ENCODE data around the gene ASAP3.
"Not testable (repeated sequence)": the region's sequence is repeated elsewhere in the genome, so short reads cannot be mapped to it uniquely, and the experiment has no call there.

The ASAP3 gene

DNA sequence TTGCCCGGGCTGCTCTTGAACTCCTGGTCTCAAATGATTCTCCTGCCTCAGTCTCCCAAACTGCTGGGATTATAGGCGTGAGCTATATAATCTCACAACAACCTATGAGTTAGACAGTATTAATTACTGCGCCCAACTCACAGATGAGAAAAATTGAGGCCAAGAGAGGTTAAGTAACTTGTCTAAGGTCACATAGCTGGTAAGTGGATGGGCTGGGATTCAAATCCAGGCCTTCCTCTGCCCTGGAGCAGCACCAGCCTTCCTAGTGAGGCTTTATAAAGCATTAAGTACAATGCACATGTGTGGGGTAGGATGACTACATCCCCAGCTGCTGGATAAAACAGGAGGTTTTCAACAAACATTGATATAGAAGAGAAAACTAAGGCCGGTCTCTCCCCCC is 31.9 kb upstream of the ASAP3 start:
- TF ChIP-seq, protein P1, sequence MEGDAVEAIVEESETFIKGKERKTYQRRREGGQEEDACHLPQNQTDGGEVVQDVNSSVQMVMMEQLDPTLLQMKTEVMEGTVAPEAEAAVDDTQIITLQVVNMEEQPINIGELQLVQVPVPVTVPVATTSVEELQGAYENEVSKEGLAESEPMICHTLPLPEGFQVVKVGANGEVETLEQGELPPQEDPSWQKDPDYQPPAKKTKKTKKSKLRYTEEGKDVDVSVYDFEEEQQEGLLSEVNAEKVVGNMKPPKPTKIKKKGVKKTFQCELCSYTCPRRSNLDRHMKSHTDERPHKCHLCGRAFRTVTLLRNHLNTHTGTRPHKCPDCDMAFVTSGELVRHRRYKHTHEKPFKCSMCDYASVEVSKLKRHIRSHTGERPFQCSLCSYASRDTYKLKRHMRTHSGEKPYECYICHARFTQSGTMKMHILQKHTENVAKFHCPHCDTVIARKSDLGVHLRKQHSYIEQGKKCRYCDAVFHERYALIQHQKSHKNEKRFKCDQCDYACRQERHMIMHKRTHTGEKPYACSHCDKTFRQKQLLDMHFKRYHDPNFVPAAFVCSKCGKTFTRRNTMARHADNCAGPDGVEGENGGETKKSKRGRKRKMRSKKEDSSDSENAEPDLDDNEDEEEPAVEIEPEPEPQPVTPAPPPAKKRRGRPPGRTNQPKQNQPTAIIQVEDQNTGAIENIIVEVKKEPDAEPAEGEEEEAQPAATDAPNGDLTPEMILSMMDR (conservative IDR thresholded peaks at IDR 0.05; ENCODE audit: low read length) = no peak

DNA sequence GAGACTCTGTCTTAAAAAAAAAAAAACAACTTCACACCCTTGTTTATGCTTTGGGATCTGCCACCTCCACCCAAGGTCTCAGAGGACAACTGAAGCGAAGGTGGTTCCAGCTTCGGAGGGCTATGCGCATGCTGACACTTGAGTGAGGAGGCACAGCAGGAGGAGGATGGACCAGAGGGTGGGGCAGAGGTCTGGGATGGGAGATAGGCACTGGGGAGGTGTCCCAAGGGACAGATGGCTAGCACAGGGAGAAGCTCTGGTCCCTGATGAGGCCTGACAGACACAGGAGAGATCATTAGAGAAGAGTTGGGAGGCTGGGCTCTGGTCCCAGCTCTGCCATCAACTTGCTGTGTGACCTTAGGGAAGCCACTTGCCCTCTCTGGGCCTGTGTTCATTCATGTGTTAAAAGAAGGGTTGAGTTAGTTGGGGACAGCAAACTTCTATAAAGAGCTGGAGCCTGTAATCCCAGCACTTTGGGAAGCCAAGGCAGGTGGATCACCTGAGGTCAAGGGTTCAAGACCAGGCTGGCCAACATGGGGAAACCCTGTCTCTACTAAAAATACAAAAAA is 30.2 kb upstream of the ASAP3 start:
- no peak for DNase-seq (ENCODE audit: low read depth)
- TF ChIP-seq, protein P1 (conservative IDR thresholded peaks at IDR 0.05; ENCODE audit: low read length) = no peak
- H3K4me3 ChIP-seq (ENCODE audit: low read length) = no peak overlapping the region

More for the DNA sequence above, 31.9 kb upstream of the ASAP3 start:
- no peak overlapping the region for H3K4me3 ChIP-seq (ENCODE audit: low read length)
- DNase-seq (ENCODE audit: low read depth) = no peak

DNA sequence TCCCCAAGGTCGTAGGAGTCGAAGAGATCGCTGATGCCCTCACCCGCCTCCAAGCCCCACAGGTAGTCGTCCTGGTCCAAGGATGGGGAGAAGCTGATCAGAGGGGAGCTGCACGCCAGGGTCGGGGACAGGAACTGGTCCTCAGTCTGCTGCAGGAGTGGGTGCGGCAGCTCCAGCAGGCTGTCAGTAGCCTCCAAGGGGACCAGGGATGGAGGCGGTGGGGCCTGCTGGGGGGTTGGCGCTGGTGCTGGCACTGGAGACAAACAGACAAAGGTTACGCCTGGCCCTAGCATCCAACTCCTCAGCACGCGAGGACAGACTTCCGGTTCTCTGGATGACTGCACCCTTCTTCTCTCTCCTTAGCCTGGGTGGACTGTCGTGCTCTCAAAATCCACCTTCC is 25.9 kb upstream of the ASAP3 start:
- no peak overlapping the region for H3K4me3 ChIP-seq (ENCODE audit: low read length)

DNA sequence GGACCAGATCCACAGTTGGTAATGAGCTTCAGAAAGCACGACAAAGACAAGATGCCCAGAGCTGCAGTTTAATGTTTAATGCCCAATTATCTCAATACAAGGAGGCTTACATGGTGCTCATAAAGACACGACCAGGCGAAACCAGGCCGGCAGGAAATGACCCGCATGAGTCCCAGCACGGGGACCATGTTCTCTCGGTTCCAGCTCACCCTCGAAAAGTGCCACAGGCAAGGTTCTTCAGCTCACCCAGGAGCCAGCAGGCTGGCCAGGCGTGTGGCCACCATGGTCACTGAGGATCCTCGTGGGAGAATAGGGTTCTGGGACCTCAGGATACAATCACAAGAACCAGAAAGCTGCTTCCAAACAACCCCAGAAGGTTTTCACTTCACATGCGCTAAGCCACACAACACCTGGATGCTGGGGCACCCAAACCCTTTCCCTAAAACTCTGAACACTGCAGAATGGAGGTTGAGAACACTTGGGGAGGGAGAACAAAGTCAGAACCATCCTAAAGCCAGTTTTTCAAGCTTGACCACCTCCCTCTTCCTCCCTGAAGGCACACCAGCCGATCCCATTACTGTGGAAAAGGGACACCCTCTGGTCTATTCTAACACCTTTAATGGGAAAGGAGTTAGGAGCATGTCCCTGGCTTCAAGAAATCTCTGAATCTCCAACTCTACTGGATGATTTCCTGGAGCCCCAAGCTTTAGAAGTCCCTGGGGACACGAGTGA is 22.6 kb upstream of the ASAP3 start:
- no peak for DNase-seq (ENCODE audit: low read depth)
- H3K4me3 ChIP-seq (ENCODE audit: low read length) = no peak overlapping the region
- TF ChIP-seq, protein P1 (conservative IDR thresholded peaks at IDR 0.05; ENCODE audit: low read length) = no peak

More for the DNA sequence above, 25.9 kb upstream of the ASAP3 start:
- no peak for DNase-seq (ENCODE audit: low read depth)
- TF ChIP-seq, protein P1 (conservative IDR thresholded peaks at IDR 0.05; ENCODE audit: low read length) = no peak

DNA sequence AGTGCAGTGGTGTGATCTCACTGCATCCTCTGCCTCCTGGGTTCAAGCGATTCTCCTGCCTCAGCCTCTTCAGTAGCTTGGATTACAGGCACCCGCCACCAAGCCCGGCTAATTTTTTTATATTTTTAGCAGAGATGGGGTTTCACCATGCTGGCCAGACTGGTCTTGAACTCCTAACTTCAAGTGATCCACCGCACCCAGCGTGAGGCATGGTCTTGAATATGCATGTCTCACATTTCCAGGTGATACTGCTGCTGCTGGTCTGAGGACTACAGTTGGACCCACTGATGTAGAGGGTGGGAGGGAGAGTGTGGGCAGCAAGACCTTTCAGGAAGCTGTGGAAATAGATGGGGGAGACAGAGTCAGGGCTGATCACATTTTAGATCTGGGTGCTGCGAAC is 21.9 kb upstream of the ASAP3 start:
- TF ChIP-seq, protein P1 (conservative IDR thresholded peaks at IDR 0.05; ENCODE audit: low read length) = no peak
- no peak overlapping the region for H3K4me3 ChIP-seq (ENCODE audit: low read length)
- DNase-seq (ENCODE audit: low read depth) = no peak

DNA sequence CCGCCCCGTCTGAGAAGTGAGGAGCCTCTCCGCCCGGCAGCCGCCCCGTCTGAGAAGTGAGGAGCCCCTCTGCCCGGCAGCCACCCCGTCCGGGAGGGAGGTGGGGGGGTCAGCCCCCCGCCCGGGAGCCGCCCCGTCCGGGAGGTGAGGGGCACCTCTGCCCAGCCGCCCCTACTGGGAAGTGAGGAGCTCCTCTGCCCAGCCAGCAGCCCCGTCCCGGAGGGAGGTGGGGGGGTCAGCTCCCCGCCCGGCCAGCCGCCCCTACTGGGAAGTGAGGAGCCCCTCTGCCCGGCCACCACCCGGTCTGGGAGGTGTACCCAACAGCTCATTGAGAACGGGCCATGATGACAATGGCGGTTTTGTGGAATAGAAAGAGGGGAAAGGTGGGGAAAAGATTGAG is 20.2 kb upstream of the ASAP3 start:
- not testable (repeated sequence) for DNase-seq (ENCODE audit: low read depth); H3K4me3 ChIP-seq (ENCODE audit: low read length)

DNA sequence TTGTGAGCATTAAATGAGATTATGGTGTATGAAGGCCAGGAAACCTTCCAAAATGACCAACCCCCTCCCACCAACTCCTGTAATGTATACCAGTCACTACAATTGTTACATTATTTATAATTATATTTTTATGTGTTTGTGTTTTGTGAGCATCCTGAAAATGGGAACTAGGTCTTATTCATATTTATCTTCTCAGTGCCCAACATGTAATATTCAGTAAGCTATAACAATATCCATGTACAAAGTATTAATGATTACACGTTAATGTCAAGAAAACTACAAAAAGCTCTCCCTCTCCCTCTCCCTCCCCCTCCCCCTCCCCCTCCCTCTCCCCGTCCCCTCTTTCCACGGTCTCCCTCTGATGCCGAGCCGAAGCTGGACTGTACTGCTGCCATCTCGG is 19.0 kb upstream of the ASAP3 start:
- TF ChIP-seq, protein P1 (conservative IDR thresholded peaks at IDR 0.05; ENCODE audit: low read length) = no peak
- H3K4me3 ChIP-seq (ENCODE audit: low read length) = no peak overlapping the region
- no peak for DNase-seq (ENCODE audit: low read depth)
